HG03108 (cell line): Measurements from ENCODE around the gene DPH3.
"Not testable (repeated sequence)": the region's sequence is repeated elsewhere in the genome, so short reads cannot be mapped to it uniquely, and the experiment has no call there.

Experiments
- ATAC-seq: cut with Tn5 transposase; IDR thresholded peaks from one replicate; pipeline ENCODE4 v1.9.1; 2021; ENCODE audit warnings: moderate library complexity; ENCODE audit not compliant: unreplicated experiment

The DPH3 gene

GRCh38 chr3:16264708-16265454 lies at the start of gene DPH3, which contains the start of gene OXNAD1:
TSS of gene DPH3 (minus strand) at chr3:16264943. CDS start at chr3:16264876, 67 bp downstream.
TSS of gene OXNAD1 (plus strand) at chr3:16265212. CDS start at chr3:16270953, 5,741 bp downstream.
- peak; percentile 99 for ATAC-seq

GRCh38 chr3:16313886-16314645 lies 49.3 kb upstream of the DPH3 start:
- no peak for ATAC-seq

- peak; percentile 70 for ATAC-seq
Measured at GRCh38 chr3:16311960-16312451, 47.3 kb upstream of the DPH3 start.

GRCh38 chr3:16310486-16310885 lies 45.7 kb upstream of the DPH3 start:
- not testable (repeated sequence) for ATAC-seq

- peak; percentile 60 for ATAC-seq
Measured at GRCh38 chr3:16309558-16309957, 44.8 kb upstream of the DPH3 start.

GRCh38 chr3:16308727-16309126 lies 44.0 kb upstream of the DPH3 start:
- no peak for ATAC-seq

GRCh38 chr3:16307832-16308531 lies 43.2 kb upstream of the DPH3 start:
- no peak for ATAC-seq

GRCh38 chr3:16305111-16305541 lies 40.4 kb upstream of the DPH3 start:
- no peak for ATAC-seq

- ATAC-seq = no peak
Measured at GRCh38 chr3:16304061-16305010, 39.6 kb upstream of the DPH3 start.

- no peak for ATAC-seq
Measured at GRCh38 chr3:16303037-16303575, 38.4 kb upstream of the DPH3 start.

- no peak for ATAC-seq
Measured at GRCh38 chr3:16302082-16302631, 37.4 kb upstream of the DPH3 start.

GRCh38 chr3:16301507-16301906 lies 36.8 kb upstream of the DPH3 start:
- no peak for ATAC-seq

GRCh38 chr3:16300881-16301359 lies 36.2 kb upstream of the DPH3 start:
- peak; percentile 76 for ATAC-seq

- peak; percentile 45 for ATAC-seq
Measured at GRCh38 chr3:16300307-16300706, 35.6 kb upstream of the DPH3 start.

GRCh38 chr3:16299746-16300145 lies 35.0 kb upstream of the DPH3 start:
- no peak for ATAC-seq

GRCh38 chr3:16298891-16299290 lies 34.1 kb upstream of the DPH3 start:
- ATAC-seq = no peak

GRCh38 chr3:16297997-16298885 lies 33.5 kb upstream of the DPH3 start:
- ATAC-seq = no peak

GRCh38 chr3:16295298-16295890 lies 30.7 kb upstream of the DPH3 start:
- ATAC-seq = no peak
